Erythroblast (primary cell): ENCODE results near the gene CRIP2.

Source experiments
- GATA1 ChIP-seq: IDR thresholded peaks from 2 replicates; pipeline ENCODE4 v1.6.1; 2011; ENCODE audit warnings: low read depth, mild to moderate bottlenecking, control low read depth, low read length, moderate library complexity
- POLR2A ChIP-seq: IDR thresholded peaks from 2 replicates; pipeline ENCODE4 v1.6.1; 2011; ENCODE audit warnings: mild to moderate bottlenecking, low read length

- no peak for TF ChIP-seq GATA1
- TF ChIP-seq POLR2A: no peak
Measured at GRCh38 chr14:105458010-105458409, 16.6 kb upstream of the CRIP2 start.
